Measurements from ENCODE around the gene MTG2. TPM values are rescaled to one million over a fixed set of nuclear protein-coding genes. Genes with fewer than 3 reads are reported as not detected.

Gene MTG2
- total RNA-seq, 1 experiment from 2014 or later, result 110 TPM

DNA sequence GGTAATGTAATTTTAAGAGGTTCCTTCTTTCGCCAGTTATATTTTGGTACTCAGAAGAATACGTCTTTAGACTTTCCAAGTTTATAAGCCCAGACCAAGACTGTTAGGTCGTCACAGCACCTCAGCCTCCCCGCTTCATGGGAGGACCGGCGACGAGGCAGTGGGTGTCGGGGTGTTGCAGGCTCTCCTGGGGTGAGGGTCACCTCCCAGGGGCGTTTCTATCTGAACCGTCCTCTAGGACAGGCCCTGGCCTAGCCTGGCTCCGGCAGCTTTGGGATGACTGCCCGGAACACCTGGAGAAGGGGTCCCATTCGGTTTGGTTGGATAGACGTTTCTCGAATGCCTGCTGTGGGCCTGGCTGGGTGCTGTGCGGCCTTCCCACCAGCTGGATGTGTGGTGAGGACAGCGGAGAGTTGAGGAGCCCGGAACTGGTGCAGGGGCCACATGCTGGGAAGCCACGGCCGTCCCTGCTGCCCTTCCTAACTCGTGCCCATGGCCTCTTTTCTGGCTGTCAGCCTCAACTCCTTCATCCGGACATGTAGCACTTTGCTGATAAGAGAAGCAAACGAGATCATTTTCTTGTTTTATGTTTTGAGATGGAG lies 56.6 kb downstream of the MTG2 start:
- H3K4me3 Mint-ChIP-seq (ENCODE audit: unreplicated experiment), result peak overlapping the region; percentile 67
- no peak for DNase-seq
- Histone ChIP-seq H3K9me3 (no peaks in the 10 kb centered on the region), H3K27me3 (replicated peaks; ENCODE audit: control insufficient read depth, insufficient read depth, low read length) (no peaks in the 10 kb centered on the region), H3K36me3 (ENCODE audit: control insufficient read depth, insufficient read depth, low read length) (peaks cover 3% of the 10 kb centered on the region; the same call in 1 of the 2 replicates), H3K4me3 (ENCODE audit: low read depth, low read length) (peak overlapping the region; percentile 89), H3K4me1 (peaks cover 11% of the 10 kb centered on the region)
- no peaks in the 10 kb centered on the region for H3K9me3 Mint-ChIP-seq (ENCODE audit: unreplicated experiment)
- peaks cover 62% of the 10 kb centered on the region for H3K36me3 Mint-ChIP-seq (ENCODE audit: insufficient read depth, unreplicated experiment)
- ChIA-PET POLR2A (no interaction called here), CTCF (interaction anchor here (0.5 kb wide), 1 partner anchor 79 kb away, joined by 4 read pairs; no protein-coding TSS in a partner anchor)
- peaks cover 7% of the 10 kb centered on the region for H3K4me1 Mint-ChIP-seq (ENCODE audit: low read depth, unreplicated experiment)
- intact Hi-C loops (cut with micrococcal nuclease; ENCODE audit: unreplicated experiment), result loop anchor here (2.0 to 5.0 kb wide), 3 partner anchors 57 to 128 kb away; partner anchors contain the start of genes LAMA5, MTG2, PSMA7 and SS18L1
- peak overlapping the region; percentile 85 for H3K27ac Mint-ChIP-seq (ENCODE audit: unreplicated experiment)
- H3K27me3 Mint-ChIP-seq (ENCODE audit: insufficient read depth, unreplicated experiment), result no peaks in the 10 kb centered on the region
- TF ChIP-seq, protein P1, sequence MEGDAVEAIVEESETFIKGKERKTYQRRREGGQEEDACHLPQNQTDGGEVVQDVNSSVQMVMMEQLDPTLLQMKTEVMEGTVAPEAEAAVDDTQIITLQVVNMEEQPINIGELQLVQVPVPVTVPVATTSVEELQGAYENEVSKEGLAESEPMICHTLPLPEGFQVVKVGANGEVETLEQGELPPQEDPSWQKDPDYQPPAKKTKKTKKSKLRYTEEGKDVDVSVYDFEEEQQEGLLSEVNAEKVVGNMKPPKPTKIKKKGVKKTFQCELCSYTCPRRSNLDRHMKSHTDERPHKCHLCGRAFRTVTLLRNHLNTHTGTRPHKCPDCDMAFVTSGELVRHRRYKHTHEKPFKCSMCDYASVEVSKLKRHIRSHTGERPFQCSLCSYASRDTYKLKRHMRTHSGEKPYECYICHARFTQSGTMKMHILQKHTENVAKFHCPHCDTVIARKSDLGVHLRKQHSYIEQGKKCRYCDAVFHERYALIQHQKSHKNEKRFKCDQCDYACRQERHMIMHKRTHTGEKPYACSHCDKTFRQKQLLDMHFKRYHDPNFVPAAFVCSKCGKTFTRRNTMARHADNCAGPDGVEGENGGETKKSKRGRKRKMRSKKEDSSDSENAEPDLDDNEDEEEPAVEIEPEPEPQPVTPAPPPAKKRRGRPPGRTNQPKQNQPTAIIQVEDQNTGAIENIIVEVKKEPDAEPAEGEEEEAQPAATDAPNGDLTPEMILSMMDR (IDR thresholded peaks at IDR 0.05; ENCODE audit: insufficient read depth in 1 of 2, low read depth in 1 of 2, low read length in 1 of 2, severe bottlenecking in 1 of 2, unreplicated experiment in 1 of 2), result no peak
- no TSS peak for BruUV-seq (replicated peaks)

DNA sequence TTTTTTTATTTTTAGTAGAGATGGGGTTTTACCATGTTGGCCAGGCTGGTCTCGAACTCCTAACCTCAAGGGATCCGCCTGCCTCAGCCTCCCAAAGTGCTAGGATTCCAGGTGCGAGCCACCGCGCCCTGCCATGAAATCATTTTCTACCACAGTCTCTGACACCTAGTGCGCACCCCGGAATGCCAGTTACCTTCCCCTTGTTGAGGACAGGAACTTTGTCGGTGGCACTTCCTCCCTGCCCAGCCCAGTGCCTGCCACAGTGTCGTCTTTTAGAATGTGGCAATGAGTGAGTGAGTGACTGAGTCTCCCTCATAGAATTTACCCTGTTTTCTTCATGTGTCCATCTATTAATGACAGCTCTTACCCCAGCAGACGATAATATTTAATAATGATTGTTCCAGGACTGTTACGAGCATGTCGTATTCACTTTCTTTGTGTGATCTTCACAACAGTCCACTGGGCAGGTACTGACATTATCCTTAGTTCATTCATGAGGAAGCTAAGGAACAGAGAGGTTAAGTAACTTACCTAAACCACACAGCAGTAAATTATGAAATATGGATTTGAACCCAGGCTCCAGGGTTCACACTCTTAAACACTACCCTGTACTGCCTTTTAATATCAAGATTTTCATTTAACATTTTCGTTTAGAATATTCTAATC lies 57.3 kb downstream of the MTG2 start:
- Mint-ChIP-seq H3K36me3 (ENCODE audit: insufficient read depth, unreplicated experiment) (peaks cover 70% of the 10 kb centered on the region), H3K4me3 (ENCODE audit: unreplicated experiment) (peak overlapping the region; percentile 67), H3K4me1 (ENCODE audit: low read depth, unreplicated experiment) (peaks cover 7% of the 10 kb centered on the region), H3K27me3 (ENCODE audit: insufficient read depth, unreplicated experiment) (no peaks in the 10 kb centered on the region), H3K9me3 (ENCODE audit: unreplicated experiment) (no peaks in the 10 kb centered on the region), H3K27ac (ENCODE audit: unreplicated experiment) (no peak overlapping the region)
- DNase-seq, result no peak
- Histone ChIP-seq H3K4me1 (peaks cover 11% of the 10 kb centered on the region), H3K36me3 (ENCODE audit: control insufficient read depth, insufficient read depth, low read length) (peaks cover 5% of the 10 kb centered on the region; the same call in 1 of the 2 replicates), H3K4me3 (ENCODE audit: low read depth, low read length) (no peak overlapping the region), H3K9me3 (no peaks in the 10 kb centered on the region), H3K27me3 (replicated peaks; ENCODE audit: control insufficient read depth, insufficient read depth, low read length) (no peaks in the 10 kb centered on the region)
- BruUV-seq (replicated peaks), result TSS peak; percentile 32
- ChIA-PET CTCF (interaction anchor here (0.5 kb wide), 2 partner anchors 62 to 80 kb away, joined by 4 to 7 read pairs; no protein-coding TSS in a partner anchor), POLR2A (no interaction called here)
- TF ChIP-seq, protein P1 (IDR thresholded peaks at IDR 0.05; ENCODE audit: insufficient read depth in 1 of 2, low read depth in 1 of 2, low read length in 1 of 2, severe bottlenecking in 1 of 2, unreplicated experiment in 1 of 2), result no peak
- intact Hi-C loops (cut with micrococcal nuclease; ENCODE audit: unreplicated experiment), result no loop called here

DNA sequence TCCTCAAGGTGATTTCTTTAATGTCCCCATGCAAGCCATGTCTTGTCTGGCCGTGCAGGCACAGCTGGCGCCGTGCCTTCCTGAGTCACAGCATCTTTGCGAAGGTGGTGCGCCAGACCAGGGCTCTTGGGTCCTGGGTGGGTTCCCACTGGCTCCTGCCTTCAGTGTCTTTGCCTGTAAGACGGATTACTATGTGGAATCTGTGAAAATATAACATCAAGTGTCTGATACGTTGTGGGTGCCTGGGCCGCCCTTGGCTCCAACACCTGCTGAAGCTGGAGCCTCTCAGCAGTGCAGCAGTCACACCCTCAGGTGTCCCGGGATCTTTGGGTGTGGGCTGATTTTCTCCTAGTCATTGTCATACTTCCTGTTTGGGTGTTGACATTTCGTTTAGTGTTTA lies 58.7 kb downstream of the MTG2 start:
- intact Hi-C loops (cut with micrococcal nuclease; ENCODE audit: unreplicated experiment), result no loop called here
- Mint-ChIP-seq H3K4me1 (ENCODE audit: low read depth, unreplicated experiment) (peaks cover 7% of the 10 kb centered on the region), H3K27ac (ENCODE audit: unreplicated experiment) (no peak overlapping the region), H3K4me3 (ENCODE audit: unreplicated experiment) (no peak overlapping the region), H3K27me3 (ENCODE audit: insufficient read depth, unreplicated experiment) (no peaks in the 10 kb centered on the region), H3K9me3 (ENCODE audit: unreplicated experiment) (no peaks in the 10 kb centered on the region), H3K36me3 (ENCODE audit: insufficient read depth, unreplicated experiment) (peaks cover 81% of the 10 kb centered on the region)
- Histone ChIP-seq H3K4me3 (ENCODE audit: low read depth, low read length) (no peak overlapping the region), H3K27me3 (replicated peaks; ENCODE audit: control insufficient read depth, insufficient read depth, low read length) (no peaks in the 10 kb centered on the region), H3K36me3 (ENCODE audit: control insufficient read depth, insufficient read depth, low read length) (peaks cover 5% of the 10 kb centered on the region; the same call in 1 of the 2 replicates), H3K9me3 (no peaks in the 10 kb centered on the region), H3K4me1 (peaks cover 11% of the 10 kb centered on the region)
- CTCF ChIA-PET, result no interaction called here
- no peak for DNase-seq
- POLR2A ChIA-PET, result no interaction called here
- TF ChIP-seq, protein P1 (IDR thresholded peaks at IDR 0.05; ENCODE audit: insufficient read depth in 1 of 2, low read depth in 1 of 2, low read length in 1 of 2, severe bottlenecking in 1 of 2, unreplicated experiment in 1 of 2), result no peak
- no TSS peak for BruUV-seq (replicated peaks)

Data from Caco-2 (cell line).